Stimulated activated CD8-positive, alpha-beta memory T cell treated with anti-CD3 and anti-CD28 coated beads, Interleukin-4, amount 100 ng/mL, for 48 hours (primary cell): Measurements from ENCODE around the gene VAPA.
"Not testable (repeated sequence)": the region's sequence is repeated elsewhere in the genome, so short reads cannot be mapped to it uniquely, and the experiment has no call there.

ENCODE experiments used
- DNase-seq: peaks from one replicate; pipeline ENCODE4 v3.0.0-alpha.2; 2020

Gene VAPA

GRCh38 chr18:9887992-9888391 lies 25.8 kb upstream of the VAPA start:
- DNase-seq, result no peak

GRCh38 chr18:9890196-9890595 lies 23.6 kb upstream of the VAPA start:
- no peak for DNase-seq

- DNase-seq, result no peak
These were observed 22.9 kb upstream of the VAPA start for GRCh38 chr18:9890957-9891356.

GRCh38 chr18:9891515-9891914 lies 22.3 kb upstream of the VAPA start:
- not testable (repeated sequence) for DNase-seq

GRCh38 chr18:9894454-9895068 lies 19.3 kb upstream of the VAPA start:
- DNase-seq, result no peak

- DNase-seq, result no peak
These were observed 16.7 kb upstream of the VAPA start for GRCh38 chr18:9897129-9897528.

GRCh38 chr18:9897787-9898291 lies 16.0 kb upstream of the VAPA start:
- not testable (repeated sequence) for DNase-seq

GRCh38 chr18:9898792-9899549 lies 14.8 kb upstream of the VAPA start:
- DNase-seq, result no peak

GRCh38 chr18:9899550-9899930 lies 14.3 kb upstream of the VAPA start:
- DNase-seq, result not testable (repeated sequence)

- DNase-seq, result no peak
These were observed 13.1 kb upstream of the VAPA start for GRCh38 chr18:9900699-9901098.

- DNase-seq, result no peak
These were observed 12.4 kb upstream of the VAPA start for GRCh38 chr18:9901377-9901776.

GRCh38 chr18:9902264-9902663 lies 11.6 kb upstream of the VAPA start:
- not testable (repeated sequence) for DNase-seq

- DNase-seq, result no peak
These were observed 11.0 kb upstream of the VAPA start for GRCh38 chr18:9902832-9903231.

- DNase-seq, result no peak
These were observed 8.4 kb upstream of the VAPA start for GRCh38 chr18:9905401-9905922.

- DNase-seq, result no peak
These were observed 7.3 kb upstream of the VAPA start for GRCh38 chr18:9906481-9906880.

GRCh38 chr18:9907867-9908266 lies 5.9 kb upstream of the VAPA start:
- DNase-seq, result no peak

- DNase-seq, result no peak
These were observed 3.7 kb upstream of the VAPA start for GRCh38 chr18:9910071-9910470.

GRCh38 chr18:9910661-9911060 lies 3.2 kb upstream of the VAPA start:
- DNase-seq, result no peak

- DNase-seq, result no peak
These were observed 2.6 kb upstream of the VAPA start for GRCh38 chr18:9911226-9911625.

GRCh38 chr18:9912285-9912684 lies 1.5 kb upstream of the VAPA start:
- not testable (repeated sequence) for DNase-seq

GRCh38 chr18:9913151-9913525 lies 678 bp upstream of the VAPA start:
- no peak for DNase-seq

- DNase-seq, result no peak
These were observed 443 bp downstream of the VAPA start for GRCh38 chr18:9914334-9914583.

- DNase-seq, result peak; percentile 83
These were observed 921 bp downstream of the VAPA start for GRCh38 chr18:9914584-9915290.
